ENCODE data around the gene CARD14.
A peak's percentile ranks its signal among the peaks of the same experiment; 100 is the strongest.
"Not testable (repeated sequence)": the region's sequence is repeated elsewhere in the genome, so short reads cannot be mapped to it uniquely, and the experiment has no call there.

The CARD14 gene

DNA sequence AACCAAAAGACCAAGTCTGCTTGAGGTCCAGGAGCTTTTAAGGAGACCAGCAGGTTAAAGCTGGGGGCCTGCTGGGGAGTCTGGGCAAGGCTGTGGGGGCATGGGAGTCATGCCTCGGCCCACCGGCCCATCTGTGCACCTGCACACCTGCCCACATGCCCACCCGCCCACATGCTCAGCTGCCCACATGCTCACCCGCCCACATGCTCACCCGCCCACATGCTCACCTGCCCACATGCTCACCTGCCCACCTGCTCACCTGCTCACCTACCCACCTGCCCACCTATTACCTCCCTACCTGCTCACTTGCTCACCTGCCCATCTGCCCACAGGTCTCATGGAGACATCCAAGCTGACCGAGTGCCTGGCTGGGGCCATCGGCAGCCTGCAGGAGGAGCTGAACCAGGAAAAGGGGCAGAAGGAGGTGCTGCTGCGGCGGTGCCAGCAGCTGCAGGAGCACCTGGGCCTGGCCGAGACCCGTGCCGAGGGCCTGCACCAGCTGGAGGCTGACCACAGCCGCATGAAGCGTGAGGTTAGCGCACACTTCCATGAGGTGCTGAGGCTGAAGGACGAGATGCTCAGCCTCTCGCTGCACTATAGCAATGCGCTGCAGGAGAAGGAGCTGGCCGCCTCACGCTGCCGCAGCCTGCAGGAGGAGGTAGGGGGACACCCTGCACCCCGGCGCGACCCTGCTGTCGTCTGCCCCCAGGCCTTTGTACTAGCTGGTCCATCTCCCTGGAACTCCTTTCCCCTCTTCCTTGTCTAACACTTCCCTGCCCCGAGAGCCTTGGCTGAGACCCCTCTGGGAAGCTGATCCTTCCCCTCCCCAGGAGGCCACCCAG, 14.0 kb downstream of the CARD14 start:
- DNase-seq (ENCODE audit: low read depth): no peak

DNA sequence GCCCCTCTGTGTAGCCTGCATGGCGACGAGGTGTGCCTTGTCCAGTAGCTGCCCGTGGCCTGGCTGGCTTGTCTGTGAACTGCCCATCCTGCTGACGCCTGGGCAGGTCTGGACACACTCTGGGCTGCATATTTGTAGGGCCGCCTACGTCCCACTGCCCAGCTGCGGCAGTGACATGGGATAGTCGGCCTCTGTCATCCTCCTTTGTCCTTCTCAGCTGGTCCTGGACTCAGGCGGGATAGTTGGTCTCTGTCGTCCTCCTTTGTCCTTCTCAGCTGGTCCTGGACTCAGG, 14.5 kb downstream of the CARD14 start:
- no peak for DNase-seq (ENCODE audit: low read depth)

DNA sequence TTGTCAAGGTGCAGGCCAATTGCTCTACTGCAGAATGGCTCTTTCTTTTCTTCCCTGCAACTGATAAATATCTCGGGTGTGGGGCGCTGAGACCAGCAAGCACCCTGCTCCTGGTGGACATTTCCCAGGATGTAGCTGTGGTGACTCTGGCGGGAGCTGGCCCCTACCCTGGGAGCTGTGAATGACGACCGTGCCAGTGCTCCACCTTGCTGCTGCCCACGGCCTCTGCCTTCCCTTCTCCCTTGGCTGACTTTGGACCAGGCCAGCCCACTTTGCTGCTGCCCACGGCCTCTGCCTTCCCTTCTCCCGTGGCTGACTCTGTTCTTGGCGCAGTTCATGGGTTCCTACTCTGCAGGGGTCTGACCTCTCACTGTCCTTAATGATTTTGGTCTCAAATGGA, 16.1 kb downstream of the CARD14 start:
- DNase-seq (ENCODE audit: low read depth): no peak

DNA sequence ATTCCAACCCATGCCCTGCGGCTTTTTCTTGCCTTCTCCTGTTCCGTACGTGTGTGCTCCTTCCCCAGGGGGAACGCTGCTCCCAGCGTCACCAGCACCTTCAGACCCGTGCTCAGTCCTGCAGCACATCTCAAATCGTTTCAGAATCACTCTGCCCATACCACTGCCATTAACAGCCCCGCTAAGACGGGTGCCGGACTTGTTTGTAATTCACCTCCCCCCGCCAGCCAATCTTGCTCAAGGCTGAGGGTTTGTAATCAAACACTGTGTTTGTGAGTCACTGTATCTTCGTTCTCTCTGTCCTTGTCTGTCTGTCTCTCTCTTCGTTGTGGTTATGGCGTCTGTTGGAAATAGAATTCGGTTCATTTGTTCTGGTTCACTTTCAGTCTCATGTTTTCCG, 17.3 kb downstream of the CARD14 start:
- peak; percentile 47 for DNase-seq (ENCODE audit: low read depth)

DNA sequence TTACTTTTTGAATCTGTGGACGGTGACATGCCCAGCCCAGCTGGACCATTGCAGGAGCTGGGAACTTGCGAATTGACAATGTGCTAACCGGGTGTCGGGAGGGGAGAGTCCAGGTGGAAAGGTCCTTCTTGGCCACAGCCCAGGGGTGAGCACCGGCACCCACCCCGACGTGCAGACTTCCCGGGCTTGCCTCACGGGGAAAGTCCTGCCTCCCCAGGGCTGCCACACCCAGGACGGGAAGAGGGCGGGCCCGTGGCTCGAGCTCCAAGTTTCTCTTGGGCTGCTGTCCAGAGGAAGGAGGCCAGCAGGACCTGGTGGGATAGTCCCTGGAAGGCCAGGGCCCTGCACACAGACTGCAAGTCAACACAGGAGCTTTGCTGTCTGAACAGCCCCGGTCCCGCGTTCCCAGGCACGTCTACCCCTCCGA, 17.7 kb downstream of the CARD14 start:
- DNase-seq (ENCODE audit: low read depth): peak; percentile 37

DNA sequence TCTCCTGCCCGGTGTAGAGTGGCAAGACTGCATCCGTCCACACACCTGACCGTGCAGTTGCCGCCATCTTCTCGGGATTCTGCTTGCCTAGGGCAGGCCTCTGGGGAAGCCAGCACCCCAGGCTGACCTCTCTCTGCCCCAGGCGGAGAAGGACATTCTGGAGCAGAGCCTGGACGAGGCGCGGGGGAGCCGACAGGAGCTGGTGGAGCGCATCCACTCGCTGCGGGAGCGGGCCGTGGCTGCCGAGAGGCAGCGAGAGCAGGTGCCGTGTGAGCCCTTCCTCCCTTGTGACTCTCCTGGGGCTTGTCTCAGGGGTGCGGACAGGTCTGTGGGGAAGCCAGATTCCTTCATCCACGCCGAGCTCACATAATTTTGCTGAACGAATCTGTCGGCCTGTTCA, 19.8 kb downstream of the CARD14 start:
- no peak for DNase-seq (ENCODE audit: low read depth)

DNA sequence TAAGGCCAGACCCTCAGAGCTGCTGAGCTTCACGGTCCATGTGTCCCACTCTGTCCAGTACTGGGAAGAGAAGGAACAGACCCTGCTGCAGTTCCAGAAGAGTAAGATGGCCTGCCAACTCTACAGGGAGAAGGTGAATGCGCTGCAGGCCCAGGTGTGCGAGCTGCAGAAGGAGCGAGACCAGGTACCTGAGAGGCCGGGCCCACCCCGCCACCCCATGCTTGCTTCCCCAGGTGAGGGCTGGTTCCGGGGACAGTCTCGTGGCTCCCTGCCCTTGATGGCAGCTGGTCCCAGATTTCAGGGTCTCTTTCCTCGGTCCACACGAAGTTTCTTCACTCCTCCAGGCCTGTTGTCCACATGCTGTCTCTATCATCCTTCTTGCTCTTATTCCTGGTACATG, 20.9 kb downstream of the CARD14 start:
- DNase-seq (ENCODE audit: low read depth): no peak

DNA sequence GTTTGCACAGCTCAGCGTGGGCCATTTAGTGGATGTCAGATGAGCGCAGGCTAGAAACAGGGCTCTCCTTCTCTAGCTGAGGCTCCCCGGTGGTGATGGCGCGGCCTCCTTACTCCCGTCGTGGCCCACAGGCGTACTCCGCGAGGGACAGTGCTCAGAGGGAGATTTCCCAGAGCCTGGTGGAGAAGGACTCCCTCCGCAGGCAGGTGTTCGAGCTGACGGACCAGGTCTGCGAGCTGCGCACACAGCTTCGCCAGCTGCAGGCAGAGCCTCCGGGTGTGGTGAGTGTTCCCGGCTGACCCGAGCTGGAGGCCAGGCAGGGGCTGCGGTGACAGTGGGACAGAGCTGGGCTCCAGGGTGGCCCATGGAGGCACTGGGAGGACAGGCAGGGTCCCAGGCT, 21.4 kb downstream of the CARD14 start:
- no peak for DNase-seq (ENCODE audit: low read depth)

DNA sequence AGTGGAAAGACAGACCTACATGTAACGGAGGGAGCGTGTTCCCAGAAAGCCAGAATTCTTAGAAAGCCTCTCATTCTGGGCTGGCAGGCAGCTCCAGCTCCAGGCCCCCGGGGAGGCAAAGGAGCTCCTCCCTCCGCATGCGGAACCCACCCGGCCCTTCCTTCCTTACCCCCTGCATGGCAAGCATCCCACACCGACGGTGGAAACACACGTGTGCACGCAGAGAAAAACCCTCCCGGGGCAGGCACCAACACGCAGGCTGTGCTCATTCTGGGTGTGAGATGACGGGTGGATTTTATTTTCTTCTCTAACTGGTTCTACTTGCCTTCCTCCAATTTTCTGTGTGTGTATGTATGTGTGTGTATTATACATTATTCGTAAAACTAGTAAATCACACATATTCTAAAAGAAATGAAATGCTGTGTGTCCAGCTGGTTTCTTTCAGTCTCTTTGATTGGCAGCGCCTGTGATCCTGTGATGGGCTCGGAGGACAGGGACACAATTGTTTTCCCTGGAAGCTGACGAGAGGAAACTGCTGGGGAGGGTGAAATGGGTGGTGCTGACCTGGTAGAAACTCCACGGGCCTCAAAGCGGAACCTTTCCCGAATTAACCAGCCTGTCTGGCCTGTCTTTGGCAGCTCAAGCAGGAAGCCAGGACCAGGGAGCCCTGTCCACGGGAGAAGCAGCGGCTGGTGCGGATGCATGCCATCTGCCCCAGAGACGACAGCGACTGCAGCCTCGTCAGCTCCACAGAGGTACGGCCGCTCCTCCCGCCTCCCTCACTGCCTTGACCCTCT, 22.2 kb downstream of the CARD14 start:
- no peak for DNase-seq (ENCODE audit: low read depth)

DNA sequence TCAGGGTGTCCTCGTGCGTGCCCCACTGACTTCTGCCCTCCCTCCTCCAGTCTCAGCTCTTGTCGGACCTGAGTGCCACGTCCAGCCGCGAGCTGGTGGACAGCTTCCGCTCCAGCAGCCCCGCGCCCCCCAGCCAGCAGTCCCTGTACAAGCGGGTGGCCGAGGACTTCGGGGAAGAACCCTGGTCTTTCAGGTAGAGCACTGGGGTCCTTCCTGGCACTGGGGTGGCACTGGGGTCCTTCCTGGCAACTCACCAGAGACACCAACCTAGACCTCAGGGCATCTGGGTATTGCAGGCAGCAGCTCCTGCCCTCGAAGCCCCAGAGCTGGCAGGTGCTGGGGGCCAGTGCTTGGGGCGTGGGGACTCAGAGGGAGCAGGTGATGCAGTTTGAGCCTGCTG, 25.3 kb downstream of the CARD14 start:
- no peak for DNase-seq (ENCODE audit: low read depth)

DNA sequence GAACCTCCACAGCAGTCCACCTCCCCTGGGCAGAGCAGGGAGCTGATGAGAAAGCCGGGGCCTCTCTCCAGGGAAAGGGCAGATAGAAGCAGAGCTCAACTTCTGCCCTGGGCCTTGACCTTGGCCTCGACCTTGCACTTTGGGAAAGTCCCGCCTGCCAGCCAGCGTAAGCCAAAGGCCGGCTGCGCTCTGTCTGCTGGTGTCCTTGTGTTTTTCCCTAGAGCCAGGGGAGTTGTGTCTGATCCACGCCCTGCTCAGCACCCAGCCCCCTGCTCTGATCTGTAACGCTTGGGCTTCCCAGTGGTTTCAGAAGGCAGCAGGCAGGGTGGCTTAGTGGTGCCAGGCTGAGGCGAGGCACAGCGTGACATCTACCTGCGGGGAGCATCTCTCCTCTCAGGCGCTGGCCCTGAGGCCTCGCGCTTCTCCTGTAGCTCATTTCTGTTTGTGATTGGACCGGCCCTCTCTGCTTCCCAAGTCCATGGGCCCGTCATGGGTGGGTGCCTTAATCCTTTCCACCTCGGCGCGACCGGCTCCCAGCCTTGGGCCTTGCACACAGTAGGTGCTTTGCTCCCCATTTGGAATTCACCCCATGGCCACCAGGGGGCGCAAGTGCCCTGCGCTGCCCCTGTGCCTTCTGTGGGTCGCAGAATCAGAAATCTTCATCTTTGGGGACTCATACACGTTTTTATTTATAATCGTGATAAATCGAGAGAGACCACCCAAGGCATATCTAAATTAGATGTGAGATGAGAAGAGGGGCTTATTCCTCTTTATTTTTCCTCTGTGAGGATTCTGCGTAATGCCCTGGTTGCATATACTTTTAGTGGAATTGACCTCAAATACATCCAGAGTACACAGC, 26.1 kb downstream of the CARD14 start:
- DNase-seq (ENCODE audit: low read depth): peak; percentile 26

DNA sequence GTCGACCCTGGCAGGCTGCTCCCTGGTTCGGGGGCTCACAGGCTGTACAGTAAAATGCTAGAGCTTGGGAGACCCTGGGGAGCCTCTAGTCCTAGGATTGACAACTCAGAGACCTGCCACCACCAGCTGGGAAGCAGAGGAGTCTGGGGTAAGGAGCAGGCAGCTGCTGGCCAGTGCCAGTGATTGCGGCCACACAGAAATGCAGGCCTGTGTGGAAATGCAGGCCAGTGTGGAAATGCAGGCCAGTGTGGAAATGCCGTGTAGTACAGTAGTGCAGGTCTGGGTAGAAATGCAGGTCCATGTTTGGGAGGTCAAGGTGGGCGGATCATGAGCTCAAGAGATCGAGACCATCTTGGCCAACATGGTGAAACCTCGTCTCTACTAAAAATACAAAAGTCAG, 26.8 kb downstream of the CARD14 start:
- DNase-seq (ENCODE audit: low read depth): no peak

DNA sequence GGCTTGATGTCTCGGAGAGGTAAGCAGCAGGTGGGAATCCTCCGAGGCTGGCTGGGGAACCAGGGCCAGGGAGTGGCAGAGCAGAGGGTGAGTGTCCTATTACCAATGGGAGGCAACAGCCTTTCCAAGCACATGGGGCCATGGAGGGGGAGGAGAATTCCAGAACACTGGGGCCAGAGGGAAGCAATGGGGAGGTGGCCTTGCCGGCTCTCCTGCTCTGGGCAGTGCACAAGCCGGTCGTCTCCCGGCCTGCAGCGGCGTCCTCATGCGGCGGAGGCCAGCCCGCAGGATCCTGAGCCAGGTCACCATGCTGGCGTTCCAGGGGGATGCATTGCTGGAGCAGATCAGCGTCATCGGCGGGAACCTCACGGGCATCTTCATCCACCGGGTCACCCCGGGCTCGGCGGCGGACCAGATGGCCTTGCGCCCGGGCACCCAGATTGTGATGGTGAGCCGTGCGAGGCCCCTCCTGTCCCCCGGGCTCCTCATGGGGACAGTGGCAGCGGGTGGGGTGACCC, 28.4 kb downstream of the CARD14 start:
- no peak for DNase-seq (ENCODE audit: low read depth)

DNA sequence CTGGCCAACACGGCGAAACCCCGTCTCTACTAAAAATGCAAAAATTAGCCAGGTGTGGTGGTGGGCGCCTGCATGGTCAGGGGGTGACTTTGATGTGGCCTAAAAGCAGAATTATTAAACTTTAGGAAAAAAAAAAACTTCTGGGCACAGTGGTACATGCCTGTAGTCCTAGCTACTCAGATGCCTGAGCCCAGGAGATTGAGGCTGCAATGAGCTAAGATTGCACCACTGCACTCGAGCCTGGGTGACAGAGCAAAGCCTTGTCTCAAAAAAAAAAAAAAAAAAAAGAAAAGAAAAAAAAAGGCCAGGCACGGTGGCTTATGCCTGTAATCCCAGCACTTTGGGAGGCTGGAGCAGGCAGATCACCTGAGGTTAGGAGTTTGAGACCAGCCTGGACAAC, 29.5 kb downstream of the CARD14 start:
- DNase-seq (ENCODE audit: low read depth): not testable (repeated sequence)

DNA sequence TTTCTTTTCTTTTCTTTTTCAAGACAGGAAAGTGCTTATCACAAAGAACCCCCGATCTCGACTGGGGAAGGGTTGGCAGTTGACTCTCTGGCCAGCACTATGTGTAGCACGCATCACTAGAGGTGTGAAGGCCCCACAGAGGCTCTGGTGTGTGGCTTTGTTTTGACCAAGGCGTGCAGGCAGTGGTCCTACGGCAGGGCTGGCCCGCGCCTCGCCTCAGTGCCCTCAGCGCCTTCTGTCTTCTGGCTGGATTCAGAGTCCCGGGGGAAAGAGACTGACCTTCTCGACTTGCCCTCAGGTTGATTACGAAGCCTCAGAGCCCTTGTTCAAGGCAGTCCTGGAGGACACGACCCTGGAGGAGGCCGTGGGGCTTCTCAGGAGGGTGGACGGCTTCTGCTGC, 31.6 kb downstream of the CARD14 start:
- DNase-seq (ENCODE audit: low read depth): no peak

DNA sequence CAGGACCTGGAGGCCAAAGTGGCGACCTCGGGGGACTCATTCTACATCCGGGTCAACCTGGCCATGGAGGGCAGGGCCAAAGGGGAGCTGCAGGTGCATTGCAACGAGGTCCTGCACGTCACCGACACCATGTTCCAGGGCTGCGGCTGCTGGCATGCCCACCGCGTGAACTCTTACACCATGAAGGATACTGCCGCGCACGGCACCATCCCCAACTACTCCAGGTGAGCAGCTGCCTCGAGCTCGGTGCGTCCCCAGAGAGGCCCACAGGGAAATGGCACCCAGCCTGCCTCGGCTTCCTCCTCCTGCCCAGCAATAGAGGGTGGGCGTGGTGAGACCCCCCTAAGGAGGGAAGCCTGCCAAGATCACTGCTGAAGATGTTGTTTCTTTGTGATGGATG, 32.4 kb downstream of the CARD14 start:
- no peak for DNase-seq (ENCODE audit: low read depth)

DNA sequence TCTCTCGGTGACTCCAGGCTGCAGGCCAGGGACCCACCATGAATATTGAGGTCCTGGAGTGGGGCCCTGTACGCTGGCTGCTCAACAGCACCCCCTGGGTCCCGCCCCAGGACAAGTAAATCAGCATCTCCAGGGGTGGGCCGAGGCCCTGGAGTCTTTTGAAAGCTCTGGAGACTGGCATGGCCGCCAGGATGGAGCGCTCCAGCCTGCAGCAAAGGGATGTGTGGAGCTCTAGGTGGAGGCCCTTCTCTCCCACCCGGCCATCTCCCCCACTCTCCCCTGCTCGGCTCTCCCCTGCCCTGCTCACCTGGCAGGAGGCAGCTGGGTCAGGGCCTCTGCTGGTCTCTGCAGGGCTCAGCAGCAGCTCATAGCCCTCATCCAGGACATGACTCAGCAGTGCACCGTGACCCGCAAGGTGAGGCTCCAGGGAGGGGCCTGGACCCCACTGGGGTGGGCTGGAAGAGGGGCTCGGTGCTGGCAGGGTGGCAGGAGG, 33.7 kb downstream of the CARD14 start:
- DNase-seq (ENCODE audit: low read depth): no peak

DNA sequence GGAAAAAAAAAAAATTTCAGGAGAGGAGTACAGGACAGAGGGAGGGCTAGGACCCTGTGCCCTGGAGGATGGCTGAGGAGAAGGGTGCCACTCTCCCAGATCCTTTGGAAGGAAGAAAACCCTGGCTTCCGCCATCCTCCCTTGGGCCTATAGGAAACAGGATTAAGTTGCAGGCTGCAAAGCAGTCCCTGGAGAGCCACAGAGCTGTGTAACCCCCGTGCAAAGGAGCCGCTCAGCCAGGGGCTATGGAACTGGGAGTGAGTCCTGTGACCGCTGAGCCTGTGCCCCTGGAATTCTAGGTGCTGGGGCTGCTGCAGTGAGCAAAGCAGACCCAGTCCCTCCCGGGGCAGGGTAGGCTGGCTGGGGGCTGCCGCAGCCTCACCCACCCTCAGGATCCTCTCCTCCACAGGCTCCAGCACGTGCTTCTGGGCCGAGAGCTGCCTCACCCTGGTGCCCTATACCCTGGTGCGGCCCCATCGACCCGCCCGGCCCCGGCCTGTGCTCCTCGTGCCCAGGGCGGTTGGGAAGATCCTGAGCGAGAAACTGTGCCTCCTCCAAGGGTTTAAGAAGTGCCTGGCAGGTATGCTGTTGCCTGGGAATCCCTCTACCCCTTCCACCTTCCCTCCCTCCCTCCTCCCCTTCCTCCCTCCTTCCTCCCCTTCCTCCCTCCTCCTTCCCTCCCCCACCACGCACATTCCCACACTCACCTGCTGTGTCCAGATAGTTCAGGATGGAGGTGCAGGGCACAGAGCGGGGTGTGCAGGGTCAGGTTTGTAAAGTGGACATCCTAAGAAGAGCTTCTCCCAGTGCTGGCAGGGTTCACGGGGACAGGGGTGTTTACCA, 35.0 kb downstream of the CARD14 start:
- DNase-seq (ENCODE audit: low read depth): no peak

DNA sequence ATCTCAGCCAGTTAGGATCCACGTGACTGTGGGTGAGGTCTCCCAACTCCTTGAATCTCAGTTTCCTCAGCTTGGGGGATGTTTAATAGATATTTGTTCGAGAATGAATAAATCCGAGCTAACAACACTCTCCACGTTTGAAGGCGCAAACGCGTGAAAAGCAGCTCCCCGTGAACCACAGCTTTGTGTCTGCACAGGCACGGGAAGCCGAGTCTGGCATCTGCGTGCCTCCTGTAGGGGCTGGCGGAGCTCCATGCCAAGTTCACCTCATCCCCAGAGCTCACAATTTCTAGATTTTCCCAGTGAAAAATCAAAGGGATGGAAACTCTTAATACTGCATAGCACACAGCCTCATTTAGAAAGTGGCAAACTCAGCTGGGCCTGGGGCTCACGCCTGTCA, 36.0 kb downstream of the CARD14 start:
- DNase-seq (ENCODE audit: low read depth): no peak

DNA sequence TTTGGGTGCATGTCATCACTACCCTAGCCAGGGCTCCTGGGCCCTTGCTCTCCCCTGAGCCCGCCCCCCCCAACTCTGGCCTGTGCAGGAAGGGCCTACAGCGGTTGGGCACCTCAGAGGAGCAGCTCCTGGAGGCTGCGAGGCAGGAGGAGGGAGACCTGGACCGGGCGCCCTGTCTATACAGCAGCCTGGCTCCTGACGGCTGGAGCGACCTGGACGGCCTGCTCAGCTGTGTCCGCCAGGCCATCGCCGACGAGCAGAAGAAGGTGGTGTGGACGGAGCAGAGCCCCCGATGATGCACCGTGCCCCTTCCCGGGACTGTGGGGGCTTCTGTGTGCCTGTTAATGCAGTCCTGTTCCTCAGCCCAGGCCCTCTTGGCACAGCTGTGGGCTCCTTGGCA, 38.2 kb downstream of the CARD14 start:
- DNase-seq (ENCODE audit: low read depth): no peak

DNA sequence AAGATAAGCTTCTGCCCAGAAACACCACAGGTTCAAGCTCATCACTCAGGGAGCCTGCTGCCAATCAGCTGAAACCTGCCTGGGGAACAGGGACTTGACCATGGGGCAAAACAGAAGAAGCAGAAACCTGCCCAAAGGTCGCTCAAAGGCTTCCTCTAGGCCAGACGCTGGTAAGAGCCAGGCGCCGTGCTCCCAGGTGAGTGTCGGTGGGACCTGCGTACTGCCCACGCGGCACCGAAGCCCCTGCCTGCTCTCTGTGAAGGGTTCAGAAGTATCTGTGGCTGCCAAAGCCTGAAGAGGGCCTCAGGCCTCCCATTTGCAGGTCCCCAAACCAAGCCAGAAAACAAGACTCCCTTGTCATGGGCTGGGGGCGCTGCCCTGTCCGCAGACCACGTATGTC, 39.9 kb downstream of the CARD14 start:
- no peak for DNase-seq (ENCODE audit: low read depth)

All from EH (cell line).